Left ventricle myocardium superior (tissue), 1 donor: ENCODE measurements around the gene SMAD3. TPM values are rescaled to one million over a fixed set of nuclear protein-coding genes. Genes with fewer than 3 reads are reported as not detected.

Source experiments
- ATAC-seq: fragments of 200-7000 bp; cut with Tn5 transposase; one replicate; pipeline ENCODE4 v1.9.1; 2020; ENCODE audit warnings: mild to moderate bottlenecking, moderate library complexity
- DNase-seq: peaks from one replicate; pipeline ENCODE4 v3.0.0-alpha.2; 2020
- intact Hi-C: fragments of 100-400 bp; cut with micrococcal nuclease; formaldehyde crosslinking; loops from one replicate; pipeline ENCODE4 v1.11.0; 2022
- total RNA-seq: library from RNA; stranded (reverse); fragmentation: NEBNext Ultra II Directional; extraction: Animal tissue kit (Norgen Biotek cat#: 25700); gene quantifications from one replicate; pipeline ENCODE4 v1.2.1, GENCODE V29; 2021
- donor health status: DM: no; HTN: yes; CAD: no; lungs with severe emphysema.

Gene SMAD3
- total RNA-seq, 1 donor from 2014 or later, result 16.7 TPM

DNA sequence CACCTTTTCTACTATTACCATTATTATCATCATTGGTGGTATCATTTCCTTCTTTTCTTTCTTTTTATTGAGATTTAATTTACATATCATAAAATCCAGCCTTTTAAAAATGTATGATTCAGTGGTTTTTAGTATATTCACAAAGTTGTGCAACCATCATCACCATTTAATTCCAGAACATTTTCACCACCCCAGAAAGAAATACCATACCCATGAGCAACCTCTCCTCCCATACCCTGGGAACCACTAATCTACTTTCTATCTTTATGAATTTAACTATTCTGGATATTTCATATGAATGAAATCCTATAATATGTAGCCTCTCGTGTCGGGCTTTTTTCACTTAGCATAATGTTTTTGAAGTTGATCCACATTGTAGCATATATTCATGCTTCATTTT lies 159.9 kb downstream of the SMAD3 start:
- ATAC-seq (no peak), DNase-seq (no peak)
- intact Hi-C loops, result no loop called here

GRCh38 chr15:67227431-67227830 lies 162.0 kb downstream of the SMAD3 start:
- intact Hi-C loops, result no loop called here
- no peak for DNase-seq
- no peak for ATAC-seq

DNA sequence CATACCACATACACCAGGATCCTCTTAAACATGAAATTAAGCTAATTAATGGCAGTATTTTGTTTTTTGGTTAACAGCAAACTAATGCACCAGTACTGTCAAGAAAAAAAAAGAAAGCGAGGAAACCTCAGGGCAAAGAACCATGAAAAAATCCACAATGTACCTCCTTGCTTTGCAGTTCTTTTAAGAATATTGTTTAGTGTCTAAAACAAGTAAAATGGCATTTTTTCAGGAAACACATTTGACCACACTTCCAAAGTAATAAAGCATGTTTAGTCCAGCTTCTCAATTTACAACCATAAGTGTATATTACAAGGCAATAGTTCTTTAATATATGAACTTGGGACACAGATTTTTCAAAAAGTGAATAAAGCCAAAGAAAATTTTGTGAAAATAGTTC lies 162.4 kb downstream of the SMAD3 start:
- no peak for ATAC-seq
- no peak for DNase-seq
- intact Hi-C loops, result no loop called here

DNA sequence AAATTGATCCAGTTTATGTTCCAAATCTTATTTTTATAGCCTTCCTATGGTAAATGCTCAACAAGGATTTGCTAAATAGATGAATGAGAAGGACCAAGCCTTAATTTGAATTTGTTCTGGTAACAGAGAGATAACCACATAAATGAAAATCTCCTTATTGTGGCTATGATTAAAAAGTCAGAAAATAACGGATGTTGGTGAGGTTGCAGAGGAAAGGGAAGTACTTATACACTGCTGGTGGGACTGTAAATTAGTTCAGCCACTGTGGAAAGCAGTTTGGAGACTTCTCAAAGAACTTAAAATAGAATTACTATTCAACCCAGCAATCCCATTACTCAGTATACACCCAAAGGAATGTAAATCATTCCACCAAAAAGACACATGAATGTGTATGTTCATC lies 162.9 kb downstream of the SMAD3 start:
- intact Hi-C loops, result no loop called here
- no peak for ATAC-seq

GRCh38 chr15:67230504-67230903 lies 165.1 kb downstream of the SMAD3 start:
- DNase-seq (no peak), ATAC-seq (no peak)
- intact Hi-C loops, result no loop called here

More for the DNA sequence above, 162.9 kb downstream of the SMAD3 start:
- no peak for DNase-seq

DNA sequence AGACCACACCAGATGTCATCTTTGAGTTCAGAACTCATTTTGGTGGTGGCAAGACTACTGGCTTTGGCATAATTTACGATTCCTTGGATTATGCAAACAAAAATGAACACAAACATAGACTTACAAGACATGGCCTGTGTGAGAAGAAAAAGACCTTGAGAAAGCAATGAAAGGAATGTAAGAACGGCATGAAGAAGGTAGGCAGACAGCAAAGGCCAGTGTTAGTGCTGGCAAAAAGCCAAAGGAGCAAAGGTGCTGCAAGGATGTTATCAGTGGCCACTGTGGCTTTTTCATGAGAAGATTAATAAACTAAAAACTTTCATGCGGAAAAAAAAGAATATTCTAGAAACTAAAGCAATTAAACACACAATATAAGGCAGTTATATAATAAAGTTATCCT lies 167.2 kb downstream of the SMAD3 start:
- ATAC-seq (no peak), DNase-seq (no peak)
- intact Hi-C loops, result no loop called here

DNA sequence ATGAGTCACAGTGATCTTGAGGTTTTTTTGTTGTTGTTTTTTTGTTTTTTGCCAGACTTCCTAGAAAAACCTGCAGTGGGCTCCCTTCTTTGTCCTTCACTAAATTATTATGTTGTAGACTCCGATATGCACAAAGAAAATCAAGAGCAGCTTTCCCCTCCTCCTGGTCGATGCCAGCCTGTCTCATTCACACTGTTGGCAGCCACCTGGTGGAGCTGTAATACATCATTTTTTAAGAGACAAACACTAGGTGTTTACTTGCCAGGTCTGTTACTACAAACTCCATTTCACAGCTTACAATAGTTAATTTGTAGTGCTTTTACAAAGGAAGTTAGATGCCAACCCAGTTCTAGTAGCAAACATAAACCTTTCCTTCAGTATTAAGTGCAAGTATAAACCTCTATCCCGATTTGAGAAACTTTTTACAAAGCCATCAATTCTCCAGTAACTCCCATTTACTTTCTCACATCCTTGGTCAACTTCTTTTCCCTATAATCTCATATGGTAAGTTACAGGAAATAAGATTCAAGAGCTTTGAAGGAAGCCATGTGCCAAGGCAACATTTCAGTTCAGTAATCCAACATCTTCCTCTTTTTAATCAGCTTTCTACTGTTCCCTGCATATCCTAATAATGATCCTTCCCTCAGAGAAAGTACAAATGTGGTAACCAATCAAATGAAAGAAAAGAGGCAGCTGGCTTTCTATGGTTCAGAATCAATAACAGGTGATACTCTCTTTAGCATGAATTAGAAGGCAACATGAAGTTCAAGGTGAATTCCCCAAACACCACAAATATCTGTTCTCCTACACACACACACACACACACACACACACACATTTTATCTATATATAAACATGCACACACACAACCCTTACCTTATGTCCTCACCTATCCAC lies 175.1 kb downstream of the SMAD3 start:
- intact Hi-C loops, result no loop called here
- ATAC-seq (peak; percentile 50), DNase-seq (no peak)

GRCh38 chr15:67241132-67241855 lies 175.9 kb downstream of the SMAD3 start:
- intact Hi-C loops, result no loop called here
- ATAC-seq, result no peak

DNA sequence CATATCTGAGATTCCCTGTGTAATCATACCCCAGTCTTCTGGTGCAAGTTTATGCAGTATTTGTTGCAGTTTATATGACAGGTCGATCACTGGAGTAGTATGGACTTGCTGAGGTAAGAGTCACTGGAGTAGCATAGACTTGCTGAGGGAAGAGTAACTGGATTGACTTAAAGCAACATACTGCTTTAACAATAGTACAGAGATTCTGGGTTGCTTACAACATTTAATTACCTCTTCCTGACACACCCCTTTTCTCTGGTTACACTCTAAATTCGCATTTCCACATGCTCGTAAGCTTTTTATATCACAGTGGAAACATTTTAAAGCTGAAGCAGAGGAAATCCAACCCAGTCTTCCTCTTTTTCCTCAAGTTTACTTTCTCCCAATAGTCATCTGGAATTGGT lies 177.3 kb downstream of the SMAD3 start:
- intact Hi-C loops, result no loop called here
- ATAC-seq, result no peak
- DNase-seq, result no peak

More at GRCh38 chr15:67241132-67241855, 175.9 kb downstream of the SMAD3 start:
- DNase-seq, result no peak

Other genes with a start within 250 kb of the SMAD3 start
- gene AAGAB, start 189.1 kb downstream of the SMAD3 start, total RNA-seq, result 15.7 TPM
- 0.64 TPM for gene IQCH, start 189.2 kb downstream of the SMAD3 start, total RNA-seq